Measurements from ENCODE around the gene ADARB2.

DNA sequence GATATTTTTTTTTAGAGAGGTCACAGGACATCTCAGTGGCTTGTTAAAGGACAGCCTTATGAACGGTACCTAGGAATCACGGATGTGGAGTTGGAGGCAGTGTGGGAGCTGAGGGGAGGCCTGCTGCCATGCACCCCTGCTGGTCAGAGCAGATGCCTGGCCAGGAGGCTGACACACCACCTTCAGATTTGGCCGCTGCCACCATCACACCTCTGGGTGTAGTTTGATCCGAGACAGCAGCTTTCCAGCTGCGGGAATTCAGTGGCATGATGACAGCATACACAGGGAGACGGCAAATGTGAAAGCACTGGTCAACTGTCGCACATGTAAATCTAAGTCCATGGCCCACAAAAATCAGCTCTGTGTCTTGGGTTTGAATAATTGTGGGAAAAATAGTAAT, 285.4 kb downstream of the ADARB2 start:
- TF ChIP-seq, protein P1, sequence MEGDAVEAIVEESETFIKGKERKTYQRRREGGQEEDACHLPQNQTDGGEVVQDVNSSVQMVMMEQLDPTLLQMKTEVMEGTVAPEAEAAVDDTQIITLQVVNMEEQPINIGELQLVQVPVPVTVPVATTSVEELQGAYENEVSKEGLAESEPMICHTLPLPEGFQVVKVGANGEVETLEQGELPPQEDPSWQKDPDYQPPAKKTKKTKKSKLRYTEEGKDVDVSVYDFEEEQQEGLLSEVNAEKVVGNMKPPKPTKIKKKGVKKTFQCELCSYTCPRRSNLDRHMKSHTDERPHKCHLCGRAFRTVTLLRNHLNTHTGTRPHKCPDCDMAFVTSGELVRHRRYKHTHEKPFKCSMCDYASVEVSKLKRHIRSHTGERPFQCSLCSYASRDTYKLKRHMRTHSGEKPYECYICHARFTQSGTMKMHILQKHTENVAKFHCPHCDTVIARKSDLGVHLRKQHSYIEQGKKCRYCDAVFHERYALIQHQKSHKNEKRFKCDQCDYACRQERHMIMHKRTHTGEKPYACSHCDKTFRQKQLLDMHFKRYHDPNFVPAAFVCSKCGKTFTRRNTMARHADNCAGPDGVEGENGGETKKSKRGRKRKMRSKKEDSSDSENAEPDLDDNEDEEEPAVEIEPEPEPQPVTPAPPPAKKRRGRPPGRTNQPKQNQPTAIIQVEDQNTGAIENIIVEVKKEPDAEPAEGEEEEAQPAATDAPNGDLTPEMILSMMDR (IDR thresholded peaks at IDR 0.05): no peak
- peak in 1 of 2 donors; percentile 45 for TF ChIP-seq POLR2AphosphoS5 (IDR thresholded peaks at IDR 0.05)
- TF ChIP-seq EP300 (IDR thresholded peaks at IDR 0.05): no peak
- TF ChIP-seq POLR2A (IDR thresholded peaks at IDR 0.05): no peak
